A172 (cell line): ENCODE results near the gene SETMAR. TPM values are rescaled to one million over a fixed set of nuclear protein-coding genes. Genes with fewer than 3 reads are reported as not detected.
"Not testable (repeated sequence)": the region's sequence is repeated elsewhere in the genome, so short reads cannot be mapped to it uniquely, and the experiment has no call there.

Experiments used
- DNase-seq: peaks from one replicate; pipeline ENCODE4 v3.0.0-alpha.2; 2015; ENCODE audit warnings: low spot score
- total RNA-seq: library from RNA; depleted of rRNA; stranded (reverse); fragments of >200 nt; shearing (Covaris generic); gene quantifications from 2 replicates; pipeline ENCODE4 v1.2.3, GENCODE V29; 2014

Gene SETMAR
- total RNA-seq, 1 experiment from 2014 or later: 24.2 TPM

- DNase-seq: no peak
Observed at GRCh38 chr3:4313606-4314293, 10.6 kb downstream of the SETMAR start.

DNA sequence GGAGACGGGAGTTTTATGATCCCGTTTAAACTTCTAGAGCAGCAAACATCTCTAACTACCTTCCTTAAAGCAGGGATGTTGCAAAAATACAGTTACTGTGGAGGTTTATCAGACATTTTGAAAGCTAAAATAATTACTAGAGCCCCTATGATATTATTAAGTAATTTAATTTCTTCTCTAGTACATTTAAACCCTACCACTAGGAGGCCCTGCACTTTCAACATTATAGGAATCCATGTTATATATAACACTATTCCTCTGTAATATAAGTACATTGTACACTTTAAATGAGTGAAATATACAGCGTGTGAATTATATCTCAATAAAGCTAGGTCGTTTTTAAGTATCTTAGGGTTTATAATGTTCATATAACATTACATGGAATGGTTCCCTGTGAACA, 11.5 kb downstream of the SETMAR start:
- no peak for DNase-seq

GRCh38 chr3:4320096-4320911, 17.1 kb downstream of the SETMAR start:
- no peak for DNase-seq

GRCh38 chr3:4321732-4322131, 18.6 kb downstream of the SETMAR start:
- DNase-seq: no peak

DNA sequence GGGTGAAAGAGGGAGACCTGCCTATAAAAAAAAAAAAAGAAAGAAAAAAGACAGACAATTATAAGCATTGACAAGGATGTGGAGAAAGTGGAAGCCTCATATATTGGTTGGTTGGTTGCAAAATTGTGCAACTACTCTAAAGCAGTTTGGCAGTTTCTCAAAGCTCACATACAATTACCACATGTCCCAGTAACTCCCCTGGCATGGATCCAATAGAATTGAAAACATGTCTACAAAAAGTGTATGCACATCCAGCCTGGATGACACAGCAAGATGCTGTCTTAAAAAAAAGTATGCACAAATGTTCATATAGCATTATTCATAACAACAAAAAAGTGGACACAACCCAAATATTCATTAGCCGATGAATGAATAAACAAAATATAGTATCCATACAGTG, 19.5 kb downstream of the SETMAR start:
- no peak for DNase-seq

GRCh38 chr3:4323246-4324027, 20.3 kb downstream of the SETMAR start:
- DNase-seq: no peak

- no peak for DNase-seq
Observed at GRCh38 chr3:4326868-4327267, 23.7 kb downstream of the SETMAR start.

DNA sequence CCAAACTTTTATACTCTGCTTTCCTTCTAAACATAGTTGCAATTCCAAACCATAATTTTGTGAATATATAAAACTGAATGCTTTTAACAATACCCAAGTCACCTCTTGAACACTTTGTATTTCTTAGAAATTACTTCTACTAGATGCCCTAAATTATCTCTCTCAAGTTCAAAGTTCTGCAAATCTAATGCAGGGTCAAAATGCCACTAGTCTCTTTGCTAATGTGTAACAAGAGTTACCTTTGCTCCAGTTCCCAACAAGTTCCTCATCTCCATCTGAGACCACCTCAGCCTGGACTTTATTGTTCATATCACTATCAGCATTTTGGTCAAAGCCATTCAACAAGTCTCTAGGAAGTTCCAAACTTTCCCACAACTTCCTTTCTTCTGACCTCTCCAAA, 26.6 kb downstream of the SETMAR start:
- DNase-seq: not testable (repeated sequence)

DNA sequence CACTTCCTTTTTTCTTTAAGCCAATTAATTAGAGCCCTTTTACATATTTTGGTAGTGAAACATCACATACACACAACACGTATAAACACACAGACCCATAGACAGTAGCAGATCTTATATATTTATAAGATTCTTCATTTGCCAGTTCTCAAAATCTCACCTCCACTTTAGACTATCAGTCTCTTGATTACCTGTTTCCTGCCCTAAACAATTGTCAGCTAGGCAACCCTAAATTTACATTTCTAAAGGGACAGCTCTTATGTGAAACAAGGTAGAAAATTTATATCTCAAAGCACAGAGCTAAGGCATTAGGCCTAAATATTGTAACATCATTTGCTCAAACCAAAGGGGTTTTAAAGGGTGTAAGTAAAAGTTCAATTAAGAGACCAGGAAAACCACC, 28.9 kb downstream of the SETMAR start:
- no peak for DNase-seq

DNA sequence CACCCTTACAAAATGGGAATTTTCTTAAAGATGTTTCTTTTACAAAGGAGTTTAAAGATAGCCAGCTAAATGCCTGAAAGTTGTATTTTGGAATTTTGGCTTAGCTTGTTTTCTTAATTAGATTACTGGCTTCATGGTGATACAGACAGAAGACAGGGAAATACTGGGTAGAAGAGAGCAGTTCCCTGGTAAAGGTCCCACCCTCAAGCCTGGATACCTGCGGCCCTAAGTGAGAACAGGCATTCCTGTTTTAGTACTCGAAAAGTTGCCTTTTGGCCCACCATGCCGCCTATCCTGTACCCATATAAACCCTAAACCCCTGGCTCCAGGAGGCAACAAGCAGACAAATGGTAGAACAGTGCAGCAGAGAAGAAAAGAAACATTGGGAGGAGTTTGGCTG, 29.4 kb downstream of the SETMAR start:
- no peak for DNase-seq

GRCh38 chr3:4332991-4333390, 29.8 kb downstream of the SETMAR start:
- no peak for DNase-seq

GRCh38 chr3:4334548-4334947, 31.4 kb downstream of the SETMAR start:
- no peak for DNase-seq

DNA sequence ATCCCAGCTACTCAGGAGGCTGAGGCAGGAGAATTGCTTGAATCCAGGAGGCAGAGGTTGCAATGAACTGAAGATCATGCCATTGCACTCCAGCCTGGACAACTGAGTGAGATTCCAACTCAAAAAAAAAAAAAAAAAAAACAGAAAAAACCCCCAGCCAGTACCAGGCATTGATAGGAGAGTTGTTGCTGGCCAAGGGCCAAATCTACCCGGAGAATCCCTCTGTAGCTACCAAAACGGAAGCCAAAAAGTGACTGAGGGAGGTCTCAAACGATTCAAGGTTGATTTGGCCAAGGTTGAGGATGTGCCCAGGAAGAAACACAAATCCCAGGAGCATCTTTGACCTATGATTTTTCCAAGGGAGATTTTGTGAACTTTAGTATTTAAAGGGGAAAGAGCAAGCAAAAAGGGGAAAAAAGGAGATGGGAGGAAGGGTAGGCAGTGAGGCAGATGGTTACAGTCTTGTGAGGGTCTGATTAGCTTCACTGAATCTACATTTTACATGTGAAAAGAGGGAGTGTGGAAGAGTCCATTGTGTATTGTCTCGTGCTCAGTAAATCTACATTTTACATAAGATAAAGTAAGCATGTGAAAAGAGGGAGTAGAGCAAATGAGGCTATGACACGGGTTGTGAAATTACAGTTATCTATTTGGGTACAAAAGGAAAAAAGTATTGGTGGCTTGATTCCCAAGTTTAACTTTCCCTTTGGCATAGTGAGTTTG, 32.8 kb downstream of the SETMAR start:
- DNase-seq: no peak

- DNase-seq: no peak
Observed at GRCh38 chr3:4336850-4337546, 33.8 kb downstream of the SETMAR start.

DNA sequence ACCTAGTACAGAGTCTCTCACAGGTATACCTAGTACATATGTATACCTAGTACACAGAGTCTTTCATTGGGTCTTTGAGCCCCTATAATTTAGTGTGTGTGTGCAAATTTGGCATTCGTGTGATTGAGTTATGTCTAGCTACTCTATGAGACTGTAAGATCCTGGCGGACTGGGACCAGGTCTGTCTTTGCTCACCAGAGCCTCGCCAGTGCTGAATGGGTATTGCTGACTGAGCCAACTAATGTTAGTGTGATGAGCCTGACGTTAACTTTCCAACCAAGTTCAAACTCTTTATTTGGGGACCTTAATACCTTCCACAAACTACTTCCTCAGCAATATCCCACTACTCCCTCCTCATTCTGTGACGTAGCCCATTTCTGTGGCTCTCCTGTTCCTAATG, 35.6 kb downstream of the SETMAR start:
- DNase-seq: no peak

GRCh38 chr3:4340077-4340410, 36.9 kb downstream of the SETMAR start:
- no peak for DNase-seq

- no peak for DNase-seq
Observed at GRCh38 chr3:4340411-4341335, 37.5 kb downstream of the SETMAR start.

DNA sequence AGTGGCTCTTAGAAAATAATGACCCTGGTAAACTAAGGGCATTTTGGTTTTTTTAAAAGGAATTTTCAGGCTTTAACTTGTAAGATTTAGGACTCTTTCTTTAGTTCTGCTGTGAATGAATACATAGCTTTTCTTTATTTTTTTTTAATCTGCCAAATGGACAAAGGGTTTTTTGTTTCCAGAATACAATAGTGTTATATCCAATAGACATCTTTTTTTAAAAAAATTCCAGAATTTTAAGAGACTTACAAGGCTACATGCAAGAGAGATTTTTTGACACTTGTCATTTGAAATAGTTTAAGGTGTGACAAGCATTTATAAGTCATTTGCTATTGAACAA, 38.1 kb downstream of the SETMAR start:
- DNase-seq: no peak

- peak; percentile 14 for DNase-seq
Observed at GRCh38 chr3:4343258-4343657, 40.1 kb downstream of the SETMAR start.

GRCh38 chr3:4350789-4351163, 47.6 kb downstream of the SETMAR start:
- DNase-seq: peak; percentile 73
